Muscle layer of duodenum (tissue), 2 donors: ENCODE measurements around the gene SMCO3.
"Not testable (repeated sequence)": the region's sequence is repeated elsewhere in the genome, so short reads cannot be mapped to it uniquely, and the experiment has no call there.

Source experiments
- H3K27ac ChIP-seq: one replicate; pipeline ENCODE4 v1.7.0; 2013; ENCODE audit warnings: mild to moderate bottlenecking, low read length
- H3K27me3 ChIP-seq: one replicate; pipeline ENCODE4 v1.7.0; 2013; ENCODE audit warnings: low read depth, mild to moderate bottlenecking, control low read depth, low read length
- H3K36me3 ChIP-seq, 2 donors: one replicate each; pipeline ENCODE4 v1.7.0; 2013; ENCODE audit warnings: low read length in 2 of 2, control low read depth in 1 of 2, mild to moderate bottlenecking in 1 of 2; ENCODE audit not compliant: insufficient read depth in 2 of 2, control insufficient read depth in 1 of 2
- H3K4me1 ChIP-seq, 2 donors: one replicate each; pipeline ENCODE4 v1.7.0; 2013; ENCODE audit warnings: low read length in 2 of 2, mild to moderate bottlenecking in 2 of 2, control low read depth in 1 of 2, moderate library complexity in 1 of 2; ENCODE audit not compliant: insufficient read depth in 2 of 2, control insufficient read depth in 1 of 2
- H3K4me3 ChIP-seq, 2 donors: one replicate each; pipeline ENCODE4 v1.7.0; 2013; ENCODE audit warnings: low read length in 2 of 2, low read depth in 1 of 2, mild to moderate bottlenecking in 1 of 2
- H3K9me3 ChIP-seq, 2 donors: one replicate each; pipeline ENCODE4 v1.7.0; 2013; ENCODE audit warnings: low read length in 2 of 2, control low read depth in 1 of 2, mild to moderate bottlenecking in 1 of 2; ENCODE audit not compliant: control insufficient read depth in 1 of 2
- donor health status: healthy.

Gene SMCO3

DNA sequence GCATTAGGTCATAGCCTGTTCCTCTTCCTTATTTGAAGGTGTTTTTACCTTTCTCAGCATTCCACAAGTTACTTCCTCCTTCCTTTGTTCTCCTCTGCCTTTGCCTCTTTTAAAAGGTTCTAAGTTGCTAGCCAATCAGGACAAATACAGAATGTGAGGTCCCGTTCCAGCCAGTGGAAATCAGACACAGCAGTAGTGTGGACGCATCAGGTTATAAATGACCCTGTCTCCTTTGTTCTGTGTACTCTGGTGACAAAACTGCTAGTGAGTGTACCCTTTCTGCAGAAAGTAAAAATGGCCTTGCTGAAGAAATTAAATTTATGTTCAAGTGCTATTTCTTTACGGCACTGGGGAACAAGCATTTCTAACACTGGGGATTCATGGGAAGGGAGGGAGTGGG is 48.0 kb downstream of the SMCO3 start:
- not testable (repeated sequence) for H3K27ac ChIP-seq

DNA sequence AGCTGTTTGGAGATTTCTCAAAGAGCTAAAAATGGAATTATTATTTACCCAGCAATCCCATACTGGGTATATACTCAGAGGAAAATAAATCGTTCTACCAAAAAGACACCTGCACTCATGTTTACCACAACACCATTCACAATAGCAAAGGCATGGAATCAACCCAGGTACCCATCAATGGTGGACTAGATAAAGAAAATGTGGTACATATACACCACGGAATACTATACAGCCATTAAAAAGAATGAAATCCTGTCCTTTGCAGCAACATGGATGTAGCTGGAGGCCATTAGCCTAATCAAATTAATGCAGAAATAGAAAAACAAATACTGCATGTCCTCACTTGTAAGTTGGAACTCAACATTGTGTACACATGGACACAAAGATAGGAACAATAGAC is 48.6 kb downstream of the SMCO3 start:
- H3K27me3 ChIP-seq = no peaks in the 10 kb centered on the region
- peaks cover 0 to 12% of the 10 kb centered on the region in 2 donors for H3K4me1 ChIP-seq
- no peak overlapping the region for H3K4me3 ChIP-seq
- H3K36me3 ChIP-seq = no peaks in the 10 kb centered on the region
- no peaks in the 10 kb centered on the region for H3K9me3 ChIP-seq
- no peak overlapping the region for H3K27ac ChIP-seq

More for the DNA sequence above, 48.0 kb downstream of the SMCO3 start:
- H3K9me3 ChIP-seq, H3K36me3 ChIP-seq, H3K4me3 ChIP-seq, H3K27me3 ChIP-seq: not testable (repeated sequence)
- peaks cover 0 to 12% of the 10 kb centered on the region in 2 donors for H3K4me1 ChIP-seq

DNA sequence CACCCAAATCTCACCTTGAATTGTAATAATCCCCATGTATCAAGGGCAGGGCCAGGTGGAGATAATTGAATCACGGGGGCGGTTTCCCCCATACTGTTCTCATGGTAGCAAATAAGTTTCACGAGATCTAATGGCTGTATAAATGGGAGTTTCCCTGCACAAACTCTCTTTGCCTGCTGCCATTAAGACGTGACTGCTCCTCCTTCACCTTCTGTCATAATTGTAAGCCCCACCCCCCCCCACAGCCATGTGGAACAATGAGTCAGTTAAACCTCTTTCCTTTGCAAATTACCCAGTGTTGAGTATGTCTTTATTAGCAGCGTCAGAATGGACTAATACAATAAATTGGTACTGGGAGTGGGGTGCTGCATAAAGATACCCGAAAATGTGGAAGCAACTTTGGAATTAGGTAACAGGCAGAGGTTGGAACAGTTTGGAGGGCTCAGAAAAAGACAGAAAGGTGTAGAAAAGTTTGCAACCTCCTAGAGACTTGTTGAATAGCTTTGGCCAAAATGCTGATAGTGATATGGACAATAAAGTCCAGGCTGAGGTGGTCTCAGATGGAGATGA is 54.2 kb downstream of the SMCO3 start:
- H3K27ac ChIP-seq, H3K27me3 ChIP-seq, H3K4me1 ChIP-seq, H3K36me3 ChIP-seq, H3K9me3 ChIP-seq, H3K4me3 ChIP-seq: not testable (repeated sequence)

DNA sequence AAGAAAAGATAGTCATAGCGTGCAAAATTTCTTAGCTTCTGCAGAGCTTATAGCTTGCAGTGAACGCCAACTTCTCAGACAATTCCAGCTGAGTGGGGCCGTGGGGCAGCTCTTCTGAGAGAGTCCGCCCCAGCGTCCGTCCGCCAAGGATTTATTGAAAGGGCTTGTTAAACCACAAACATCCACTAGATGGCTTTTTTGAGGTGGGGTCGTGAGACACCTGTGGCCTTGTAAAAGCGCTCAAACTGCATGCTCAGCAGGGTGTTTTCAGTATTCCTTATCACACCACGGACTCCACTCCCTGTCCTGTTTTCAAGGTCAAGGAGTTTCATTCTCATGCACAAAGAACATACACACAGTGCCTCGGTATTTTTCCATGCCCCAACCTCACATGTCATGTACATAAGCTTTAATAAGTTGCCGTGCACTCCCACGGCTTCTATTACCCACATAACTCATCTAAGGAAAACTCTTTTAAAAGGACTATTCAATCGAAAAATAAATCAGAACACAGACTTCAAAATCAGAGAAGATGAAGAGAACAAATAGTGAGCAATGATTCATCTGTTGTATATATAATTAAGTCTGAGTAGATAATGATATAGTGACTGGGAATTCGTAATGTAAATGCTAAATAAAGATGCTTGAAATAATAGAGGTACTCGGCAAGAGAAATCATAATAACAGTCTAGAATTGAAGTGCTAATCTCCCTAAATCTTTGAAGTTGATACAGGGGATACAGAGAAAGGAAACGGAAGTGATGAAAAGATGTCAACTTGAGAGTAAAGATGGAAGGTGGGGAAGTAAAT is 57.4 kb downstream of the SMCO3 start:
- Histone ChIP-seq H3K27me3 (no peaks in the 10 kb centered on the region), H3K4me1 (no peaks in the 10 kb centered on the region), H3K9me3 (no peaks in the 10 kb centered on the region), H3K4me3 (no peak overlapping the region), H3K27ac (no peak overlapping the region), H3K36me3 (peaks cover 0 to 6% of the 10 kb centered on the region in 2 donors)
